Measurements from ENCODE around the gene CASK. TPM values are rescaled to one million over a fixed set of nuclear protein-coding genes. Genes with fewer than 3 reads are reported as not detected.

Gene CASK
- total and polyA plus RNA-seq, 9 of the 15 experiments (the other 6 are each of a cell fraction or from before 2014, with no cell fraction given), result 1.3 to 7.4 (median 5.2) TPM

- TF ChIP-seq, protein P1, sequence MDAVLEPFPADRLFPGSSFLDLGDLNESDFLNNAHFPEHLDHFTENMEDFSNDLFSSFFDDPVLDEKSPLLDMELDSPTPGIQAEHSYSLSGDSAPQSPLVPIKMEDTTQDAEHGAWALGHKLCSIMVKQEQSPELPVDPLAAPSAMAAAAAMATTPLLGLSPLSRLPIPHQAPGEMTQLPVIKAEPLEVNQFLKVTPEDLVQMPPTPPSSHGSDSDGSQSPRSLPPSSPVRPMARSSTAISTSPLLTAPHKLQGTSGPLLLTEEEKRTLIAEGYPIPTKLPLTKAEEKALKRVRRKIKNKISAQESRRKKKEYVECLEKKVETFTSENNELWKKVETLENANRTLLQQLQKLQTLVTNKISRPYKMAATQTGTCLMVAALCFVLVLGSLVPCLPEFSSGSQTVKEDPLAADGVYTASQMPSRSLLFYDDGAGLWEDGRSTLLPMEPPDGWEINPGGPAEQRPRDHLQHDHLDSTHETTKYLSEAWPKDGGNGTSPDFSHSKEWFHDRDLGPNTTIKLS (IDR thresholded peaks at IDR 0.05; ENCODE audit: borderline replicate concordance, low read depth), result no peak
Observed at GRCh38 chrX:41721590-41721989, 201.8 kb downstream of the CASK start (continued).

- no peaks in the 10 kb centered on the region for H3K27me3 ChIP-seq (ENCODE audit: control insufficient read depth in 2 of 2, insufficient read depth in 2 of 2, low read length in 2 of 2)
- peak overlapping the region; percentile 41; the same call in 2 of the 3 replicates for H3K27ac ChIP-seq (ENCODE audit: extremely low read depth, low read depth, low read length)
- no peaks in the 10 kb centered on the region for H4K20me1 ChIP-seq (replicated peaks; ENCODE audit: control insufficient read depth, insufficient read depth, low read length)
- H3K9me3 ChIP-seq (replicated peaks; ENCODE audit: control insufficient read depth, insufficient read depth, low read depth, low read length), result no peaks in the 10 kb centered on the region
- no peak overlapping the region for H3K4me2 ChIP-seq (ENCODE audit: insufficient read depth, low read length)
- no peaks in the 10 kb centered on the region for H3K79me2 ChIP-seq (ENCODE audit: control insufficient read depth, insufficient read depth, low read length)
- H3K4me1 ChIP-seq (replicated peaks in 1 of 2; ENCODE audit: control insufficient read depth in 2 of 2, insufficient read depth in 2 of 2, low read length in 2 of 2), result peaks cover 0 to 2% of the 10 kb centered on the region in 2 experiments; a peak in 2 of 5 replicates
- ATAC-seq, result no peak
- BruUV-seq (replicated peaks), result no TSS peak
- no peaks in the 10 kb centered on the region for H3K36me3 ChIP-seq (ENCODE audit: control insufficient read depth, insufficient read depth, low read length)
- in situ Hi-C loops (cut with MboI) (no loop called here), intact Hi-C loops (cut with micrococcal nuclease) (no loop called here)
- H2AFZ ChIP-seq (ENCODE audit: low read depth, low read length), result peak overlapping the region; percentile 51
- TF ChIP-seq KLF6 (CRISPR knock-in tag; IDR thresholded peaks at IDR 0.05; ENCODE audit: borderline replicate concordance), result no peak
- no peak for TF ChIP-seq MECOM (CRISPR knock-in tag; IDR thresholded peaks at IDR 0.05)
- TF ChIP-seq CBFA2T3 (IDR thresholded peaks at IDR 0.05), result 0 out of 2 replicates have a peak, but pooled peaks have one; percentile 9
- 0 out of 2 replicates have a peak, but pooled peaks have one; percentile 25 for TF ChIP-seq REST (IDR thresholded peaks at IDR 0.05; ENCODE audit: borderline replicate concordance)
- no peak for TF ChIP-seq REST (CRISPR knock-in tag; IDR thresholded peaks at IDR 0.05; ENCODE audit: low read depth)
- DNase-seq (ENCODE audit: extremely low read depth in 1 of 4, low spot score in 3 of 4), result peak in 2 of 4 experiments; percentile 6 to 16
- H3K9ac ChIP-seq (ENCODE audit: insufficient read depth in 1 of 2, low read depth in 2 of 2, low read length in 2 of 2), result no peak overlapping the region
- no peak for FAIRE-seq
- ChIA-PET CTCF (ENCODE audit: low intra/inter-chr PET ratio) (no interaction called here), POLR2A (interaction anchor here (1.0 to 1.1 kb wide), 2 partner anchors 10 to 14 kb away, joined by 3 read pairs; no protein-coding TSS in a partner anchor)
- WGBS (ENCODE audit: insufficient coverage, low coverage, missing lambda C conversion rate), result 30% methylated on average over 2 of the region's 3 CpGs
- no peak overlapping the region for H3K4me3 ChIP-seq
- no peaks in the 10 kb centered on the region for H3K9me1 ChIP-seq (ENCODE audit: control insufficient read depth, insufficient read depth, low read length)
Observed at GRCh38 chrX:41720125-41720779, 203.1 kb downstream of the CASK start.
